ENCODE data around the gene ARHGAP21. TPM values are rescaled to one million over a fixed set of nuclear protein-coding genes. Genes with fewer than 3 reads are reported as not detected.

ARHGAP21 gene
- total RNA-seq, 1 experiment from 2014 or later, result 59.4 TPM

DNA sequence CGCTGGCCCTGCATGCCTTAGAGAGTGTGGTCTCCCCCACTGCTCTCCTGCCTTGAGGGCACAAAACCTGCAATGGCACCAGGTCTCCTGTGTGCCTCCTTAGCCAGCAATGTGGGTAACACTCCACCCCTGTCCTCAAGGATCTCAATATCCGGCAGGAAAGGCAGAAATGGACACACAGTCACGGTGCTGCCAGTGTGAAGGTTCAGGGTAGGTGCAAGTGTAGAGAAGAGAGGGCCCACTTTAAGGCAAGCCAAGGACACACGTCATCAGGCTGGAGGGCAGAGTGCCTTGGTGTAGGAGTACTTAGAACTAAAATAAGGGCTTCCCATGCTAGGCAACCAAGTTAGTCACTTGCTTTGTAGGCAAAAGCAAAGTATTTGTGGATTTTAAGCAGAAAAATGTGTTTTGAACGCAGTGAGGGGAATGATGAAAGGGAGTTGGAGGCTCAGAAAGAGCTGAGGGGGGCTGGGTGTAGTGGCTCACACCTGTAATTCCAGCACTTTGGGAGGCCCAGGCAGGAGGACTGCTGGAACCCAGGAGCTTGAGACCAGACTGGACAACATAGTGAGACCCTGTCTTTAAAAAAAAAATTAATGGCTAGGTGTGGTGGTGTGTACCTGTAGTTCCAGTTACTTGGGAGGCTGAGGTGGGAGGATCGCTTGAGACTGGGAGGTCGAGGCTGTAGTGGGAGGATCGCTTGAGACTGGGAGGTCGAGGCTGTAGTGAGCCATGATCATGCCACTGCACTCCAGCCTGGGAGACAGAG lies 152.8 kb downstream of the ARHGAP21 start:
- H2AFZ ChIP-seq (ENCODE audit: low read length), result no peak overlapping the region
- H3K9ac ChIP-seq (ENCODE audit: extremely low read depth, insufficient read length, low read length), result no peak overlapping the region
- H3K4me1 Mint-ChIP-seq, result peaks cover 10 to 20% of the 10 kb centered on the region in 2 experiments; a peak in 3 of 4 replicates
- H2BK20ac ChIP-seq (ENCODE audit: low read depth, low read length, poor library complexity, severe bottlenecking), result no peak overlapping the region
- H3K79me2 ChIP-seq (ENCODE audit: insufficient read depth, low read length), result no peaks in the 10 kb centered on the region
- H3K4me1 ChIP-seq (ENCODE audit: insufficient read depth, low read length), result no peaks in the 10 kb centered on the region
- H3K23ac ChIP-seq (ENCODE audit: insufficient read length, low read depth, low read length), result no peak overlapping the region
- H3K79me1 ChIP-seq (ENCODE audit: insufficient read depth, low read depth, low read length, poor library complexity, severe bottlenecking), result no peaks in the 10 kb centered on the region
- WGBS (ENCODE audit: extremely low coverage, insufficient read length, low lambda C conversion rate), result no CpG with 5 or more reads among the region's 9 CpGs
- H3K18ac ChIP-seq (ENCODE audit: insufficient read length, low read depth, low read length), result no peak overlapping the region
- no peak overlapping the region for H4K91ac ChIP-seq (ENCODE audit: insufficient read length, low read depth, low read length)
- H2BK5ac ChIP-seq (ENCODE audit: insufficient read length, low read length), result no peak overlapping the region
- TF ChIP-seq, protein P1, sequence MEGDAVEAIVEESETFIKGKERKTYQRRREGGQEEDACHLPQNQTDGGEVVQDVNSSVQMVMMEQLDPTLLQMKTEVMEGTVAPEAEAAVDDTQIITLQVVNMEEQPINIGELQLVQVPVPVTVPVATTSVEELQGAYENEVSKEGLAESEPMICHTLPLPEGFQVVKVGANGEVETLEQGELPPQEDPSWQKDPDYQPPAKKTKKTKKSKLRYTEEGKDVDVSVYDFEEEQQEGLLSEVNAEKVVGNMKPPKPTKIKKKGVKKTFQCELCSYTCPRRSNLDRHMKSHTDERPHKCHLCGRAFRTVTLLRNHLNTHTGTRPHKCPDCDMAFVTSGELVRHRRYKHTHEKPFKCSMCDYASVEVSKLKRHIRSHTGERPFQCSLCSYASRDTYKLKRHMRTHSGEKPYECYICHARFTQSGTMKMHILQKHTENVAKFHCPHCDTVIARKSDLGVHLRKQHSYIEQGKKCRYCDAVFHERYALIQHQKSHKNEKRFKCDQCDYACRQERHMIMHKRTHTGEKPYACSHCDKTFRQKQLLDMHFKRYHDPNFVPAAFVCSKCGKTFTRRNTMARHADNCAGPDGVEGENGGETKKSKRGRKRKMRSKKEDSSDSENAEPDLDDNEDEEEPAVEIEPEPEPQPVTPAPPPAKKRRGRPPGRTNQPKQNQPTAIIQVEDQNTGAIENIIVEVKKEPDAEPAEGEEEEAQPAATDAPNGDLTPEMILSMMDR (conservative IDR thresholded peaks at IDR 0.05), result no peak
- no peak overlapping the region for H3K4me2 ChIP-seq (ENCODE audit: insufficient read depth, insufficient read length, low read length)
- H3K14ac ChIP-seq (ENCODE audit: insufficient read depth, low read length), result no peak overlapping the region
- H2BK15ac ChIP-seq (ENCODE audit: low read depth, low read length), result no peak overlapping the region
- H3K9me3 Mint-ChIP-seq, result peaks cover 0 to 3% of the 10 kb centered on the region in 2 experiments; a peak in 1 of 5 replicates
- no peak for DNase-seq
- no peak overlapping the region for H2BK120ac ChIP-seq (ENCODE audit: low read depth, low read length, poor library complexity, severe bottlenecking)
- no peaks in the 10 kb centered on the region for H3K23me2 ChIP-seq (ENCODE audit: insufficient read length, low read depth, low read length, poor library complexity, severe bottlenecking)
- H3K56ac ChIP-seq (ENCODE audit: insufficient read length, low read depth, low read length), result no peak overlapping the region
- H4K8ac ChIP-seq (replicated peaks; ENCODE audit: insufficient read length, low read depth, low read length), result no peak overlapping the region
- no peaks in the 10 kb centered on the region for H4K20me1 ChIP-seq (ENCODE audit: control insufficient read depth, insufficient read depth, insufficient read length)
- no peaks in the 10 kb centered on the region for H3K27me3 ChIP-seq (ENCODE audit: insufficient read depth, low read length)
- no peak overlapping the region for H3K4ac ChIP-seq (ENCODE audit: low read depth, low read length)
- no peak overlapping the region for H3K27ac Mint-ChIP-seq
- H3K27me3 Mint-ChIP-seq (ENCODE audit: low read depth), result peaks cover 5% of the 10 kb centered on the region
- H3K4me3 Mint-ChIP-seq, result no peak overlapping the region
- no peak overlapping the region for H2BK12ac ChIP-seq (ENCODE audit: insufficient read length, low read depth, low read length)
- H3K27ac ChIP-seq (ENCODE audit: insufficient read length, low read depth, low read length), result no peak overlapping the region
- H4K5ac ChIP-seq (ENCODE audit: insufficient read length, low read depth, low read length), result no peak overlapping the region
- H3K36me3 Mint-ChIP-seq (ENCODE audit: insufficient read depth in 1 of 3, low read depth in 3 of 3), result peaks cover 0 to 5% (median 0%) of the 10 kb centered on the region in 3 experiments; a peak in 2 of 7 replicates
- no peaks in the 10 kb centered on the region for H3K9me3 ChIP-seq (ENCODE audit: control insufficient read depth, low read depth, low read length)
- H2AK5ac ChIP-seq (ENCODE audit: insufficient read length, low read length), result no peak overlapping the region
- no peak overlapping the region for H3T11ph ChIP-seq (ENCODE audit: low read length)

Data from H9 (cell line).